Stimulated activated CD4-positive, alpha-beta T cell treated with anti-CD3 and anti-CD28 coated beads, Interleukin-1b, Interleukin-23, amount 100 ng/mL, for 4 hours (primary cell): ENCODE data around the gene WBP2NL.

Source experiments
- DNase-seq, 2 donors: peaks; one replicate each; pipeline ENCODE4 v3.0.0-alpha.2; 2020; ENCODE audit warnings: low read depth in 2 of 2

The WBP2NL gene

DNA sequence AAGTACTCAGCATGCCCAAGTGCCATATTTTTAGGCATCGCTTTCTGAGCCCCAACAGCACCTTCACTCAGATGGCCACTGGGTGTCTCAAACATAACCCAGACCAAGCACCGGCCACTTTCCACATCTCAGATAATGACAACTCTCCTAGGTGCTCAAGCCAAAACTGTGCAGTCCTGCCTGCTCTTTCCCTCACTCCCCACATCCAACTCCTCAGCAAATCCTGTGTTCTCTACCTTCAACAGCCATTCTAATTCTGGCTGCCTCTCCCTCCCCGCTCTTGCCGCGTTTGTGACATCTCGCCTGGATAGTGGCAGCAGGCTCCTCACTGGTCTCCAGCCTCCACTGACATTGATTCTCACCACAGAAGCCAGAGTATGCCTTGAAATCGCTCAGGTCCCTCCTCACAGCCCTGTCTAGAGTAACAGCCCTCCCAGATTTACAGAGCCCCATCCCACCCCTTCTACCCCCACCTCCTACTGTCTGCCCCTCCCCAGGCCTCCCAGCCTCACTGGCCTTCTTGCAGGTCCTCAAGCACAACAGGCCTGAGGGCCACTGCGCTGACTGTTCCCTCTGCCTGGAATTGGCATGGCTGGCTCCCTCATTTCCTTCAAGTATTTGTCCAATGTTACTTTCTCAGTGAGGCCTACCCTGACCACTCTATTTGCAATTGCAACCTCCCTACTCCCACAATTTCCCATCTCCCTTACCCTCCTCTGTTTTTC lies 74.2 kb downstream of the WBP2NL start:
- no peak for DNase-seq

DNA sequence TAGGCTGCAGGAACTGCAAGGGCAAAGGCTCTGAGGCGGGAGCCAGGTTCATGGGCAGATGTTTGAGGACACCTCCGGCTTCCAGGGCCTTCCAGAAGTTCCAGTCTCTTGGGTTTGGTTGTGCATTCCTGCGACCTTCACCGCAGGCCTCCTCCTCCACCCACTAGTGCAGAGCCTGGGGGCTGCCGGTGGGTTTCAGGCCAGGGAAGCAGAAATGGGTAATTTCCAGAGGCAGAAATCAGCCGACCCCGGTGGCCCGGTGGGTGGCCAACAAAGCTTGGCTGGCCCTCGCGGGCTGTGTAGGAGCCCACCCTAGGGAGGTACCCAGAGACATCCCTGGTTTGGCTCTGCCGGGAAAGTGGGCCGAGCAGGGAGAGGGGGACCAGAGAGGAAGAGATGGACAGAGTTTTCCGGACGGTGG lies 75.0 kb downstream of the WBP2NL start:
- no peak for DNase-seq

DNA sequence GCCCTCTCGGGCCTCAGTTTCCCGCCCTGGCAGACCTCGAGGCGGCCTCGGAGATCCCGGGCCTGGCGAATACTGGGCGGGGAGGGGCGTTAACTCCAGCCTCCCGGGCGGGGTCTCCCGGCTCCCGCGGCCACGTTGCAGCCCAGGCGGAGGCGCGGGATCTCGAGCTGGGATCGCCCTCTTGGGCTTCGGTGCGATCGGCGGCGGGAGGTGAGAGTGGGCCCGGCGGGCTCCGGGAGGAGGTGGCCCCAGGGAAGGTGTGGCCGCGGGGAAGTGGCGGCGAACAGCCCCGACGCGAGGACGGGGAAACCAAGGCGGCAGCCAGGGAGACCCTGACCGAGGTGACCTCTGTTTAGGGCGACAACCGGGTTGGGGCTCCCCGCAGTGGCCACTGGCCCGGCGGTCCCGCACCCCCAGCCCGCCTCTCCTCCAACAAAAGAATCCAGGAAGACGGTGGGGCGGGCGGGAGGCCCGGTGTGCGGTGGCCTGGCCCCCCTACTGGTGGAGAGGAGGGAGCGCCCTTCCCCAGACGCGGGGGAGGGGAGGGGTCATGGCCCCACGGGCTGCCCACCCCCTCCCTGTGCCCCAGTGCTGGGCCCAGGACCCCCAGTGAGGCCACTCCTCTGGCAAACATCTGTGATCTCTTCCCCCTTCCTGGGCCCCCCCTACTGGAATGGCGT lies 75.7 kb downstream of the WBP2NL start, which contains the start of gene PHETA2:
TSS of gene PHETA2 (plus strand) at position 117 of the 680 bp plus-strand sequence. CDS start 3,046 bp downstream, outside the sequence.
- peak; percentile 34 to 50 for DNase-seq

GRCh38 chr22:42074846-42075676 lies 76.5 kb downstream of the WBP2NL start:
- DNase-seq: no peak

GRCh38 chr22:42076764-42077485 lies 78.3 kb downstream of the WBP2NL start:
- no peak for DNase-seq

GRCh38 chr22:42077486-42078125 lies 79.0 kb downstream of the WBP2NL start:
- DNase-seq: no peak
